ENCODE data around the gene LURAP1L. TPM values are rescaled to one million over a fixed set of nuclear protein-coding genes. Genes with fewer than 3 reads are reported as not detected.

The LURAP1L gene
- total RNA-seq, 1 experiment from 2014 or later: not detected

DNA sequence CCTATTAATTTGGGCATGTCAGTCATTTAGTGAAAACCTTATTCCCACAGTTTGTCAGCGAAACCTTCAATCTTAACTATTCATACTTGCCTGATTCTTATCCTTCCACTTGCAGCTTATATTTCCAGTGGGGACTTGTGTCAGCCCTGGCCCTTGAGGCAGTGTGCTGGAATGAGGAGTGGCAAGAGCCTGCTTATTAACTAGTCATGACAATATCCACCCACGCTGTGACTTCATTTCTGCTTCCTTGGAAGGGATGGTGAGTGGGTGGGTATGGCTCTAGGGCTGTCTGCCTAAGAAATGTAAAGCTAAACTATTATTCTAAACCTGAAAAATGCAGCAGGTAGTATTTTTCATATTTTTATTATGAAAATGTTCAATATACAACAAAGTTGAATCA is 34.0 kb upstream of the LURAP1L start:
- H3K36me3 ChIP-seq (ENCODE audit: insufficient read depth, low read length): no peaks in the 10 kb centered on the region
- no peaks in the 10 kb centered on the region for H3K27me3 ChIP-seq (ENCODE audit: low read length)
- no peak overlapping the region for H3K27ac ChIP-seq (ENCODE audit: low read length)

DNA sequence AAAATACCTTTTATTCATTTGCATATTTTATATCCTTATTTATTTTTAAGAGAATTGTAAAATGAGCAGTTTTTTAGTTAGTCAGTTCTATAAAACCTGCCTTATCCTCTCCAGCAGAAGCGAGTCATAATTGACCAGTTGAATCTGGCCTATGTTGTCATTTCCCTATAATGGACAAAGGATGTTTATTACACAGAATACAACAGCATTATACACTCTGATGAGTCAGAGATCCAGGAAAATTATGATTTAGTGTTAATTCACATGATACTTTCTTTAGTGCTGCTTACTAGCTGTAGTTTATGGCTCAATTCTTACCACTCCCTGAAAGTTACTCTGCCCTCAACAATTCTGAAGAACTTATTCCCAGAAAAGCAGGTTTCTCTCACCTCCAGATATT is 26.8 kb upstream of the LURAP1L start:
- Histone ChIP-seq H3K36me3 (ENCODE audit: insufficient read depth, low read length) (no peaks in the 10 kb centered on the region), H3K27me3 (ENCODE audit: low read length) (no peaks in the 10 kb centered on the region), H3K27ac (ENCODE audit: low read length) (no peak overlapping the region), H3K9me3 (ENCODE audit: low read length) (0 out of 2 replicates have a peak, but pooled peaks cover 3% of the 10 kb centered on the region), H3K9me2 (replicated peaks; ENCODE audit: insufficient read depth, low read length) (no peaks in the 10 kb centered on the region), H4K20me1 (ENCODE audit: insufficient read depth, low read depth, low read length) (no peaks in the 10 kb centered on the region), H3K4me3 (ENCODE audit: low read length) (no peak overlapping the region), H3K4me1 (ENCODE audit: low read length) (no peaks in the 10 kb centered on the region), H3K79me2 (ENCODE audit: low read length) (no peaks in the 10 kb centered on the region), H3K9ac (ENCODE audit: low read length) (no peak overlapping the region), H3K4me2 (ENCODE audit: low read depth, low read length, poor library complexity, severe bottlenecking) (no peak overlapping the region), H2AFZ (ENCODE audit: low read length) (no peak overlapping the region)
- no peak for DNase-seq

More for the DNA sequence above, 34.0 kb upstream of the LURAP1L start:
- Histone ChIP-seq H3K79me2 (ENCODE audit: low read length) (no peaks in the 10 kb centered on the region), H2AFZ (ENCODE audit: low read length) (no peak overlapping the region), H3K9me3 (ENCODE audit: low read length) (no peaks in the 10 kb centered on the region), H4K20me1 (ENCODE audit: insufficient read depth, low read depth, low read length) (no peaks in the 10 kb centered on the region), H3K4me2 (ENCODE audit: low read depth, low read length, poor library complexity, severe bottlenecking) (no peak overlapping the region), H3K4me3 (ENCODE audit: low read length) (no peak overlapping the region), H3K9ac (ENCODE audit: low read length) (no peak overlapping the region), H3K9me2 (replicated peaks; ENCODE audit: insufficient read depth, low read length) (no peaks in the 10 kb centered on the region), H3K4me1 (ENCODE audit: low read length) (no peaks in the 10 kb centered on the region)
- no peak for DNase-seq

DNA sequence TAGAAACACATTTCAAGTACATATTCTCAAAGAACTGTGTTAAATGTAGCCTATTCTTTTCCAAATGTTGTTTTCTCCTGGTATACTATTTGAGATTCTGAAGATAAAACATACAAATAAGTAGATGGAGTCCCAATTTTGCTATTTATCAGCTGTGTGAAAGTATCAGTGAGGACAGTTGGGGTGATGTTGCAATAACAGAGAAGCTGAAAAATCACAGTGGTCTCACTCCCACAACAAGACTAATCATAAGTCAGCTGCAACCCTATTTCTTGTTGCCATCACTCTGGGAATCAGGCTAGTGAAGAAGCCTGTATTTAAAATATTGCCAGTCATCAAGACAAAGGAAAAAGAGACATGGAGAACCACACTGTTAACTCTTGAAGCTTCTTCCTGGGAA is 25.9 kb upstream of the LURAP1L start:
- 0 out of 2 replicates have a peak, but pooled peaks cover 3% of the 10 kb centered on the region for H3K9me3 ChIP-seq (ENCODE audit: low read length)
- no peak overlapping the region for H3K27ac ChIP-seq (ENCODE audit: low read length)
- no peak overlapping the region for H3K4me2 ChIP-seq (ENCODE audit: low read depth, low read length, poor library complexity, severe bottlenecking)
- DNase-seq: no peak
- no peaks in the 10 kb centered on the region for H3K36me3 ChIP-seq (ENCODE audit: insufficient read depth, low read length)
- no peaks in the 10 kb centered on the region for H3K4me1 ChIP-seq (ENCODE audit: low read length)
- no peaks in the 10 kb centered on the region for H3K9me2 ChIP-seq (replicated peaks; ENCODE audit: insufficient read depth, low read length)
- no peak overlapping the region for H2AFZ ChIP-seq (ENCODE audit: low read length)
- no peaks in the 10 kb centered on the region for H3K27me3 ChIP-seq (ENCODE audit: low read length)
- H4K20me1 ChIP-seq (ENCODE audit: insufficient read depth, low read depth, low read length): no peaks in the 10 kb centered on the region
- no peak overlapping the region for H3K9ac ChIP-seq (ENCODE audit: low read length)
- no peaks in the 10 kb centered on the region for H3K79me2 ChIP-seq (ENCODE audit: low read length)
- H3K4me3 ChIP-seq (ENCODE audit: low read length): no peak overlapping the region

DNA sequence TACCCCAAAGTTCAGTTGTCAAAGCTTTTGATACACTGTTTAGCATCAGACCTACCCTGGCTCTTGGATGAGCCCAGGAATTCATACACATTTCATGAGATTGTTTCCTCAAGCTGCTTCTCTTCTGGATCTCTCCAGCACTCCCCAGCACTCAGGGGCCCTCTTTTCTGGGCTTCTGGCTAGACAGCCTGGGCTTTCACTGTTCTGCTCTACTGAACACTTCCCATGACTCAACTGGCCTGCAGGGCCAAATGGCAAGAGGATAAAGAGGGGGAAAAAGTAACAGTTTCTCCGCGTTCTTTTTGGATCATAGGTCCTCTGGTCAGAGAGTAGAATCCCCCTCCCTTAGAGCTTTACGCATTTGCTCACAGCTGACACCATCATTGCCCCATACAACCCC is 20.9 kb upstream of the LURAP1L start:
- no peak for DNase-seq
- H3K27ac ChIP-seq (ENCODE audit: low read length): no peak overlapping the region
- H3K79me2 ChIP-seq (ENCODE audit: low read length): no peaks in the 10 kb centered on the region
- no peaks in the 10 kb centered on the region for H4K20me1 ChIP-seq (ENCODE audit: insufficient read depth, low read depth, low read length)
- no peaks in the 10 kb centered on the region for H3K9me2 ChIP-seq (replicated peaks; ENCODE audit: insufficient read depth, low read length)
- no peak overlapping the region for H3K4me3 ChIP-seq (ENCODE audit: low read length)
- 0 out of 2 replicates have a peak, but pooled peaks cover 3% of the 10 kb centered on the region for H3K9me3 ChIP-seq (ENCODE audit: low read length)
- no peak overlapping the region for H2AFZ ChIP-seq (ENCODE audit: low read length)
- no peak overlapping the region for H3K4me2 ChIP-seq (ENCODE audit: low read depth, low read length, poor library complexity, severe bottlenecking)
- H3K27me3 ChIP-seq (ENCODE audit: low read length): no peaks in the 10 kb centered on the region
- no peaks in the 10 kb centered on the region for H3K36me3 ChIP-seq (ENCODE audit: insufficient read depth, low read length)
- H3K4me1 ChIP-seq (ENCODE audit: low read length): no peaks in the 10 kb centered on the region
- H3K9ac ChIP-seq (ENCODE audit: low read length): no peak overlapping the region

DNA sequence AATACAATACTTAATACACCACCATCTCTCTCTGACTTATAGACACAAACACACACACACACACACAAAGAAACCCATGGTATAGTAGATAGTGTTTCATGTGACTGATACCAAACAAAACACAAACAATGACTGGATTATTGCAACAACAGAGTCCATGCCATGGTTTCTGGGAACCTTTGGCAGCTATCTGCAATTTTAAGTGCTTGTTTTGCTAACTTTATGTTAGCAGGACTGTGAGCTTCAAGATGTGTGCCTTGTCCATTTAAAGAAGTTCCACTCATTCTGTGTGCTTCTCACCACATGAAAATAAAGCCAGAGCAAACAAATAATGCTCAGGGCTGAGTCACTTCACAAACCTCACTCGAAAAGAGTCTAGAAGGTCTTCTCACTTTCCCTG is 15.1 kb upstream of the LURAP1L start:
- H3K36me3 ChIP-seq (ENCODE audit: insufficient read depth, low read length): no peaks in the 10 kb centered on the region
- H3K4me1 ChIP-seq (ENCODE audit: low read length): no peaks in the 10 kb centered on the region
- H3K27me3 ChIP-seq (ENCODE audit: low read length): no peaks in the 10 kb centered on the region
- H3K79me2 ChIP-seq (ENCODE audit: low read length): no peaks in the 10 kb centered on the region
- H4K20me1 ChIP-seq (ENCODE audit: insufficient read depth, low read depth, low read length): no peaks in the 10 kb centered on the region
- DNase-seq: no peak
- no peak overlapping the region for H3K4me2 ChIP-seq (ENCODE audit: low read depth, low read length, poor library complexity, severe bottlenecking)
- H2AFZ ChIP-seq (ENCODE audit: low read length): no peak overlapping the region
- no peak overlapping the region for H3K9ac ChIP-seq (ENCODE audit: low read length)
- no peak overlapping the region for H3K27ac ChIP-seq (ENCODE audit: low read length)
- no peak overlapping the region for H3K4me3 ChIP-seq (ENCODE audit: low read length)
- no peaks in the 10 kb centered on the region for H3K9me2 ChIP-seq (replicated peaks; ENCODE audit: insufficient read depth, low read length)
- no peaks in the 10 kb centered on the region for H3K9me3 ChIP-seq (ENCODE audit: low read length)

DNA sequence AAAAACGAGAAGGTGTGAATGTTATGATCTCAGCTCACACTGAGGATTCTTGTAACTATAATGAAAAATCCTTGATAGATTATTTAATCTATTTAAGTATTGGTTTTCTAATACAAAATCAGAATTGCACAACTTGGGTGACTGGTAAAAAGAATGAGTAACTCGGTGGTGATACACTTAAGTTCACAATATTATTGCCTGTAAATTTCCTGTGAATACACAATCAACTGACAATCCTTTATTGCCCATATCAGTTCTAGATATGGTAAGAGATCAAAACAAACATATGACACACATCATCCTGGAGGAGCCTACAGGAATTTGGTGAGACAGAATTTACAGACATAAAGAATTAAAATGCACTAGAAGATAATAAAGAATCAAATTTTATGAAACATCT is 14.1 kb upstream of the LURAP1L start:
- Histone ChIP-seq H3K4me3 (ENCODE audit: low read length) (no peak overlapping the region), H3K9ac (ENCODE audit: low read length) (no peak overlapping the region), H3K9me3 (ENCODE audit: low read length) (no peaks in the 10 kb centered on the region), H4K20me1 (ENCODE audit: insufficient read depth, low read depth, low read length) (no peaks in the 10 kb centered on the region), H3K4me2 (ENCODE audit: low read depth, low read length, poor library complexity, severe bottlenecking) (no peak overlapping the region), H3K9me2 (replicated peaks; ENCODE audit: insufficient read depth, low read length) (no peaks in the 10 kb centered on the region), H3K4me1 (ENCODE audit: low read length) (no peaks in the 10 kb centered on the region), H3K36me3 (ENCODE audit: insufficient read depth, low read length) (no peaks in the 10 kb centered on the region), H2AFZ (ENCODE audit: low read length) (no peak overlapping the region), H3K79me2 (ENCODE audit: low read length) (no peaks in the 10 kb centered on the region), H3K27me3 (ENCODE audit: low read length) (no peaks in the 10 kb centered on the region), H3K27ac (ENCODE audit: low read length) (no peak overlapping the region)
- no peak for DNase-seq

DNA sequence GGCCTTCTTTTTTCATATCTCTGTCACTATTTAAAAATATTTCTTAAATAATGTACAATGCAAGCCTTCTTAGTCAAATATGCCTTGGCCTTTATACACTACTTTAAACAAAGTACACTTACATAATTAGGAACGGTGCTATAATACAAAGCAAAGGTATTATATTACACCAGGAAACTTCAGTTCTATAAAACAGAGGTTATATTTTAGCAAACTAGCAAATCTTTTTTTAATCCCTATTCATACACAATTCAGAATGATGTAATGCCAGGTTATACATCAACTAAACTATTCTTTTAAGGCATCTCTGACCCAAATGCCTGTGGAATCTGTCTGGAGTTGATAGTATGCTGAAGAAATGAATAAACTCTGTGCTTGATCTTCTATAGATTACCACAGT is 10.7 kb upstream of the LURAP1L start:
- Histone ChIP-seq H2AFZ (ENCODE audit: low read length) (no peak overlapping the region), H3K4me1 (ENCODE audit: low read length) (no peaks in the 10 kb centered on the region), H3K9me2 (replicated peaks; ENCODE audit: insufficient read depth, low read length) (no peaks in the 10 kb centered on the region), H4K20me1 (ENCODE audit: insufficient read depth, low read depth, low read length) (no peaks in the 10 kb centered on the region), H3K36me3 (ENCODE audit: insufficient read depth, low read length) (no peaks in the 10 kb centered on the region), H3K9me3 (ENCODE audit: low read length) (peaks cover 3% of the 10 kb centered on the region; the same call in 1 of the 2 replicates), H3K4me3 (ENCODE audit: low read length) (no peak overlapping the region), H3K4me2 (ENCODE audit: low read depth, low read length, poor library complexity, severe bottlenecking) (no peak overlapping the region), H3K27me3 (ENCODE audit: low read length) (no peaks in the 10 kb centered on the region), H3K9ac (ENCODE audit: low read length) (no peak overlapping the region), H3K27ac (ENCODE audit: low read length) (no peak overlapping the region), H3K79me2 (ENCODE audit: low read length) (no peaks in the 10 kb centered on the region)
- DNase-seq: no peak

DNA sequence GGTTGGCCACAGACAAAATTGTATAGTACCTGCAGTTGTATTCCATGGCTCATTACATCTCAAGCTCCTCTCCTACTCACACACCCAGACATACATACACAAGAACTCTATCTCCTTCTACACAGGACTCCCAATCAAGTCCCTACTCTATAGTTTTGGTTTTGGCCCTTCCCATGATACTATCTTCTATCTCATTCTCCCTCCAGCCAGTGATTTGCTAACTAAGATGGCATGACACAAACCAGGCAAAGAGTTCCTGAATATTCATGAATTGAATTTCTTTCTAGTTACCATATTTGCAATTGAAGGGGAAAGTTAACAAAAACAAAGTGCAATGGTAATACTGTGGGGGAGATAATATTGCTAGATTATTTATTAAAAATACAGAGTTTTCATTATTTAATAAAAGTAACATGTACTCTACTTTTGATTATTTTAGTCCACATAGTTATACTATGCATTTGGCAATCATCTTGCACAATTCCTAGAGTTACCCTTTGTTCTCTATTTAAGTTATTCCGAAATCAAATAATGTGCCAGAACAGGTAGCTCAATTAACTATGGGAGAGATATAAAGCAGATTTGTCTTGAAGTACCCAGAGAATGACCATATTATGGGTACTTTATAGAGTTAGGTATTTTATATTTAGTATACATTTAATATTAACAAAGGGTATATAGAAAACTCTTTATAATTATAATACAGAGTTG is 9.6 kb upstream of the LURAP1L start:
- no peak overlapping the region for H2AFZ ChIP-seq (ENCODE audit: low read length)
- no peaks in the 10 kb centered on the region for H4K20me1 ChIP-seq (ENCODE audit: insufficient read depth, low read depth, low read length)
- H3K9me2 ChIP-seq (replicated peaks; ENCODE audit: insufficient read depth, low read length): no peaks in the 10 kb centered on the region
- H3K27me3 ChIP-seq (ENCODE audit: low read length): no peaks in the 10 kb centered on the region
- no peaks in the 10 kb centered on the region for H3K4me1 ChIP-seq (ENCODE audit: low read length)
- no peak overlapping the region for H3K9ac ChIP-seq (ENCODE audit: low read length)
- DNase-seq: no peak
- no peak overlapping the region for H3K4me3 ChIP-seq (ENCODE audit: low read length)
- H3K4me2 ChIP-seq (ENCODE audit: low read depth, low read length, poor library complexity, severe bottlenecking): no peak overlapping the region
- peaks cover 3% of the 10 kb centered on the region; the same call in 1 of the 2 replicates for H3K9me3 ChIP-seq (ENCODE audit: low read length)
- H3K79me2 ChIP-seq (ENCODE audit: low read length): no peaks in the 10 kb centered on the region
- H3K27ac ChIP-seq (ENCODE audit: low read length): no peak overlapping the region
- H3K36me3 ChIP-seq (ENCODE audit: insufficient read depth, low read length): no peaks in the 10 kb centered on the region

All from Karpas-422 (cell line).